ENCODE data around the gene FANCM. TPM values are rescaled to one million over a fixed set of nuclear protein-coding genes. Genes with fewer than 3 reads are reported as not detected.

FANCM gene
- total and polyA plus RNA-seq, 2 experiments from 2014 or later = 19.6 to 21.1 TPM

GRCh38 chr14:45089813-45090212 is 45.9 kb upstream of the FANCM start:
- Mint-ChIP-seq H3K9me3 (no peaks in the 10 kb centered on the region), H3K4me1 (peaks cover 16% of the 10 kb centered on the region), H3K27ac (no peak overlapping the region), H3K4me3 (no peak overlapping the region), H3K36me3 (ENCODE audit: low read depth) (peaks cover 3% of the 10 kb centered on the region; the same call in 2 of the 3 replicates), H3K27me3 (ENCODE audit: insufficient read depth, low read depth, poor library complexity) (peaks cover 3% of the 10 kb centered on the region)
- H3F3A ChIP-seq (replicated peaks; ENCODE audit: low read depth) = no peaks in the 10 kb centered on the region
- DNase-seq (ENCODE audit: low spot score) = no peak
- no peak overlapping the region for H3K27ac ChIP-seq (ENCODE audit: low read depth)
- no peak for ATAC-seq
- no peaks in the 10 kb centered on the region for H3K27me3 ChIP-seq (ENCODE audit: insufficient read depth)
- no peak overlapping the region for H2AFZ ChIP-seq
- H3K4me1 ChIP-seq (ENCODE audit: insufficient read depth) = no peaks in the 10 kb centered on the region; the same call in none of the 2 replicates
- peaks cover under 1% of the 10 kb centered on the region; the same call in 1 of the 2 replicates for H3K36me3 ChIP-seq (ENCODE audit: insufficient read depth)
- H3K79me2 ChIP-seq (replicated peaks; ENCODE audit: insufficient read depth) = peaks cover 100% of the 10 kb centered on the region
- no peaks in the 10 kb centered on the region for H3K9me2 ChIP-seq (ENCODE audit: insufficient read depth)
- no peak overlapping the region for H3K4me3 ChIP-seq
- no peak overlapping the region for H3K4me2 ChIP-seq
- peaks cover 51% of the 10 kb centered on the region for H4K20me1 ChIP-seq (replicated peaks; ENCODE audit: insufficient read depth)
- TF ChIP-seq ZNF331 (CRISPR knock-in tag; IDR thresholded peaks at IDR 0.05; ENCODE audit: low read depth) (no peak), ETS1 (IDR thresholded peaks at IDR 0.05) (no peak), CREB1 (CRISPR knock-in tag; IDR thresholded peaks at IDR 0.05; ENCODE audit: low read depth) (no peak), STAT1 (IDR thresholded peaks at IDR 0.05; ENCODE audit: unreplicated experiment) (no peak), EZH2phosphoT487 (IDR thresholded peaks at IDR 0.05; ENCODE audit: unreplicated experiment) (no peak), NANOG (IDR thresholded peaks at IDR 0.05; ENCODE audit: borderline replicate concordance) (no peak), EZH2 (IDR thresholded peaks at IDR 0.05; ENCODE audit: low read depth, unreplicated experiment) (no peak), POLR2AphosphoS5 (IDR thresholded peaks at IDR 0.05; ENCODE audit: low read depth) (no peak)
- TF ChIP-seq, protein P1, sequence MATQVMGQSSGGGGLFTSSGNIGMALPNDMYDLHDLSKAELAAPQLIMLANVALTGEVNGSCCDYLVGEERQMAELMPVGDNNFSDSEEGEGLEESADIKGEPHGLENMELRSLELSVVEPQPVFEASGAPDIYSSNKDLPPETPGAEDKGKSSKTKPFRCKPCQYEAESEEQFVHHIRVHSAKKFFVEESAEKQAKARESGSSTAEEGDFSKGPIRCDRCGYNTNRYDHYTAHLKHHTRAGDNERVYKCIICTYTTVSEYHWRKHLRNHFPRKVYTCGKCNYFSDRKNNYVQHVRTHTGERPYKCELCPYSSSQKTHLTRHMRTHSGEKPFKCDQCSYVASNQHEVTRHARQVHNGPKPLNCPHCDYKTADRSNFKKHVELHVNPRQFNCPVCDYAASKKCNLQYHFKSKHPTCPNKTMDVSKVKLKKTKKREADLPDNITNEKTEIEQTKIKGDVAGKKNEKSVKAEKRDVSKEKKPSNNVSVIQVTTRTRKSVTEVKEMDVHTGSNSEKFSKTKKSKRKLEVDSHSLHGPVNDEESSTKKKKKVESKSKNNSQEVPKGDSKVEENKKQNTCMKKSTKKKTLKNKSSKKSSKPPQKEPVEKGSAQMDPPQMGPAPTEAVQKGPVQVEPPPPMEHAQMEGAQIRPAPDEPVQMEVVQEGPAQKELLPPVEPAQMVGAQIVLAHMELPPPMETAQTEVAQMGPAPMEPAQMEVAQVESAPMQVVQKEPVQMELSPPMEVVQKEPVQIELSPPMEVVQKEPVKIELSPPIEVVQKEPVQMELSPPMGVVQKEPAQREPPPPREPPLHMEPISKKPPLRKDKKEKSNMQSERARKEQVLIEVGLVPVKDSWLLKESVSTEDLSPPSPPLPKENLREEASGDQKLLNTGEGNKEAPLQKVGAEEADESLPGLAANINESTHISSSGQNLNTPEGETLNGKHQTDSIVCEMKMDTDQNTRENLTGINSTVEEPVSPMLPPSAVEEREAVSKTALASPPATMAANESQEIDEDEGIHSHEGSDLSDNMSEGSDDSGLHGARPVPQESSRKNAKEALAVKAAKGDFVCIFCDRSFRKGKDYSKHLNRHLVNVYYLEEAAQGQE (IDR thresholded peaks at IDR 0.05; ENCODE audit: unreplicated experiment) = no peak
- TF ChIP-seq, protein P2, sequence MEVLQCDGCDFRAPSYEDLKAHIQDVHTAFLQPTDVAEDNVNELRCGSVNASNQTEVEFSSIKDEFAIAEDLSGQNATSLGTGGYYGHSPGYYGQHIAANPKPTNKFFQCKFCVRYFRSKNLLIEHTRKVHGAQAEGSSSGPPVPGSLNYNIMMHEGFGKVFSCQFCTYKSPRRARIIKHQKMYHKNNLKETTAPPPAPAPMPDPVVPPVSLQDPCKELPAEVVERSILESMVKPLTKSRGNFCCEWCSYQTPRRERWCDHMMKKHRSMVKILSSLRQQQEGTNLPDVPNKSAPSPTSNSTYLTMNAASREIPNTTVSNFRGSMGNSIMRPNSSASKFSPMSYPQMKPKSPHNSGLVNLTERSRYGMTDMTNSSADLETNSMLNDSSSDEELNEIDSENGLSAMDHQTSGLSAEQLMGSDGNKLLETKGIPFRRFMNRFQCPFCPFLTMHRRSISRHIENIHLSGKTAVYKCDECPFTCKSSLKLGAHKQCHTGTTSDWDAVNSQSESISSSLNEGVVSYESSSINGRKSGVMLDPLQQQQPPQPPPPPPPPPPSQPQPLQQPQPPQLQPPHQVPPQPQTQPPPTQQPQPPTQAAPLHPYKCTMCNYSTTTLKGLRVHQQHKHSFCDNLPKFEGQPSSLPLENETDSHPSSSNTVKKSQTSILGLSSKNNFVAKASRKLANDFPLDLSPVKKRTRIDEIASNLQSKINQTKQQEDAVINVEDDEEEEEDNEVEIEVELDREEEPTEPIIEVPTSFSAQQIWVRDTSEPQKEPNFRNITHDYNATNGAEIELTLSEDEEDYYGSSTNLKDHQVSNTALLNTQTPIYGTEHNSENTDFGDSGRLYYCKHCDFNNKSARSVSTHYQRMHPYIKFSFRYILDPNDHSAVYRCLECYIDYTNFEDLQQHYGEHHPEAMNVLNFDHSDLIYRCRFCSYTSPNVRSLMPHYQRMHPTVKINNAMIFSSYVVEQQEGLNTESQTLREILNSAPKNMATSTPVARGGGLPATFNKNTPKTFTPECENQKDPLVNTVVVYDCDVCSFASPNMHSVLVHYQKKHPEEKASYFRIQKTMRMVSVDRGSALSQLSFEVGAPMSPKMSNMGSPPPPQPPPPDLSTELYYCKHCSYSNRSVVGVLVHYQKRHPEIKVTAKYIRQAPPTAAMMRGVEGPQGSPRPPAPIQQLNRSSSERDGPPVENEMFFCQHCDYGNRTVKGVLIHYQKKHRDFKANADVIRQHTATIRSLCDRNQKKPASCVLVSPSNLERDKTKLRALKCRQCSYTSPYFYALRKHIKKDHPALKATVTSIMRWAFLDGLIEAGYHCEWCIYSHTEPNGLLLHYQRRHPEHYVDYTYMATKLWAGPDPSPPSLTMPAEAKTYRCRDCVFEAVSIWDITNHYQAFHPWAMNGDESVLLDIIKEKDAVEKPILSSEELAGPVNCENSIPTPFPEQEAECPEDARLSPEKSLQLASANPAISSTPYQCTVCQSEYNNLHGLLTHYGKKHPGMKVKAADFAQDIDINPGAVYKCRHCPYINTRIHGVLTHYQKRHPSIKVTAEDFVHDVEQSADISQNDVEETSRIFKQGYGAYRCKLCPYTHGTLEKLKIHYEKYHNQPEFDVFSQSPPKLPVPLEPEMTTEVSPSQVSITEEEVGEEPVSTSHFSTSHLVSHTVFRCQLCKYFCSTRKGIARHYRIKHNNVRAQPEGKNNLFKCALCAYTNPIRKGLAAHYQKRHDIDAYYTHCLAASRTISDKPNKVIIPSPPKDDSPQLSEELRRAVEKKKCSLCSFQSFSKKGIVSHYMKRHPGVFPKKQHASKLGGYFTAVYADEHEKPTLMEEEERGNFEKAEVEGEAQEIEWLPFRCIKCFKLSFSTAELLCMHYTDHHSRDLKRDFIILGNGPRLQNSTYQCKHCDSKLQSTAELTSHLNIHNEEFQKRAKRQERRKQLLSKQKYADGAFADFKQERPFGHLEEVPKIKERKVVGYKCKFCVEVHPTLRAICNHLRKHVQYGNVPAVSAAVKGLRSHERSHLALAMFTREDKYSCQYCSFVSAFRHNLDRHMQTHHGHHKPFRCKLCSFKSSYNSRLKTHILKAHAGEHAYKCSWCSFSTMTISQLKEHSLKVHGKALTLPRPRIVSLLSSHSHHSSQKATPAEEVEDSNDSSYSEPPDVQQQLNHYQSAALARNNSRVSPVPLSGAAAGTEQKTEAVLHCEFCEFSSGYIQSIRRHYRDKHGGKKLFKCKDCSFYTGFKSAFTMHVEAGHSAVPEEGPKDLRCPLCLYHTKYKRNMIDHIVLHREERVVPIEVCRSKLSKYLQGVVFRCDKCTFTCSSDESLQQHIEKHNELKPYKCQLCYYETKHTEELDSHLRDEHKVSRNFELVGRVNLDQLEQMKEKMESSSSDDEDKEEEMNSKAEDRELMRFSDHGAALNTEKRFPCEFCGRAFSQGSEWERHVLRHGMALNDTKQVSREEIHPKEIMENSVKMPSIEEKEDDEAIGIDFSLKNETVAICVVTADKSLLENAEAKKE (CRISPR knock-in tag; IDR thresholded peaks at IDR 0.05) = no peak

Measured in GM23338 (cell line).